HCT116 (cell line): ENCODE results near the gene ORC3. TPM values are rescaled to one million over a fixed set of nuclear protein-coding genes. Genes with fewer than 3 reads are reported as not detected.

Experiments
- ATAC-seq: fragments of 200-7000 bp; cut with Tn5 transposase; 2 replicates; pipeline ENCODE4 v1.9.1; 2020; ENCODE audit warnings: mild to moderate bottlenecking, moderate library complexity
- BruUV-seq: library from RNA; stranded (reverse); fragments of 400-500 nt; replicated peaks from 2 replicates; lab custom pipeline; 2021; lab: Mats Ljungman, UMichigan
- CTCF ChIA-PET: fragments of 300-600 bp; sonication (Branson Sonifier 250); formaldehyde crosslinking; loops from one replicate; lab custom pipeline; 2021; ENCODE audit warnings: antibody characterized with exemption; lab: Charles Lee
- POLR2A ChIA-PET: fragments of 300-600, 350-600 bp; sonication (Branson Sonifier 250); formaldehyde crosslinking; loops from one replicate; lab custom pipeline; 2021; ENCODE audit warnings: antibody characterized with exemption; lab: Charles Lee
- RAD21 ChIA-PET, 2 experiments: fragments of 300-600 bp; sonication (Branson Sonifier 250); formaldehyde crosslinking; loops; one replicate each; lab custom pipeline; 2023; ENCODE audit warnings: low total read pairs in 2 of 2; ENCODE audit not compliant: uncharacterized antibody in 2 of 2, unreplicated experiment in 2 of 2, low non-redundant PET in 1 of 2; lab: Charles Lee
- DNase-seq: peaks from one replicate; pipeline ENCODE4 v3.0.0-alpha.2; 2010; ENCODE audit warnings: low read depth, low spot score
- H2AFZ ChIP-seq: fragments of 200-600 bp; shearing (Covaris generic), sonication (generic); 2 replicates; pipeline ENCODE4 v1.6.1; 2017; ENCODE audit warnings: low read depth, mixed run types, mixed read lengths, antibody characterized with exemption, low read length; ENCODE audit not compliant: poor library complexity, severe bottlenecking
- H3K27ac ChIP-seq: 2 replicates; pipeline ENCODE4 v1.5.1; 2012; ENCODE audit warnings: low read depth, low read length
- H3K27me3 ChIP-seq: fragments of 200-600 bp; sonication (generic); 2 replicates; pipeline ENCODE4 v1.6.1; 2016; ENCODE audit warnings: mixed run types, low read length, mixed read lengths; ENCODE audit not compliant: insufficient read depth
- H3K36me3 ChIP-seq, 2 experiments: fragments of 200-500 bp in 1 of 2; fragments of 200-600 bp in 1 of 2; sonication (Bioruptor generic) in 1 of 2; sonication (generic) in 1 of 2; 2 replicates each; pipeline versions ENCODE4 v1.5.1 to v1.6.1; 2014 to 2016; ENCODE audit warnings: low read length in 2 of 2, inconsistent platforms in 1 of 2, mixed read lengths in 1 of 2, mixed run types in 1 of 2; ENCODE audit not compliant: insufficient read depth in 2 of 2, control insufficient read depth in 1 of 2
- H3K4me1 ChIP-seq, 2 experiments: fragments of 200-600 bp in 1 of 2; sonication (generic) in 1 of 2; 2 replicates each; pipeline versions ENCODE4 v1.5.1 to v1.6.1; 2012 to 2017; ENCODE audit warnings: low read length in 2 of 2, inconsistent platforms in 1 of 2, mild to moderate bottlenecking in 1 of 2, mixed read lengths in 1 of 2, mixed run types in 1 of 2, moderate library complexity in 1 of 2; ENCODE audit not compliant: insufficient read depth in 2 of 2, control insufficient read depth in 1 of 2
- H3K4me2 ChIP-seq: fragments of 200-600 bp; sonication (generic); 2 replicates; pipeline ENCODE4 v1.6.1; 2017; ENCODE audit warnings: mixed run types, low read length, mixed read lengths
- H3K4me3 ChIP-seq, 2 experiments: fragments of 200-600 bp in 1 of 2; sonication (generic) in 1 of 2; replicated peaks in 1 of 2; 2 replicates each; pipeline ENCODE4 v1.5.1; 2011 to 2016; ENCODE audit warnings: low read length in 2 of 2, control low read depth in 1 of 2, low read depth in 1 of 2, mild to moderate bottlenecking in 1 of 2, mixed read lengths in 1 of 2, mixed run types in 1 of 2
- H3K79me2 ChIP-seq: fragments of 200-600 bp; sonication (generic); 2 replicates; pipeline ENCODE4 v1.6.1; 2017; ENCODE audit warnings: mild to moderate bottlenecking, mixed run types, low read length, moderate library complexity, mixed read lengths; ENCODE audit not compliant: insufficient read depth
- H3K9ac ChIP-seq: fragments of 200-600 bp; sonication (generic); 2 replicates; pipeline ENCODE4 v1.6.1; 2016; ENCODE audit warnings: low read length, mixed read lengths
- H3K9me2 ChIP-seq: fragments of 200-600 bp; sonication (generic), shearing (Covaris generic); 2 replicates; pipeline ENCODE4 v1.6.1; 2017; ENCODE audit warnings: mixed run types, mild to moderate bottlenecking, moderate library complexity; ENCODE audit not compliant: insufficient read depth
- H3K9me3 ChIP-seq, 2 experiments: fragments of 200-500 bp in 1 of 2; fragments of 200-600 bp in 1 of 2; sonication (Bioruptor generic) in 1 of 2; sonication (generic) in 1 of 2; 2 replicates each; pipeline ENCODE4 v1.6.1; 2014 to 2017; ENCODE audit warnings: low read length in 2 of 2, mixed read lengths in 2 of 2, inconsistent platforms in 1 of 2, low read depth in 1 of 2, mild to moderate bottlenecking in 1 of 2, mixed run types in 1 of 2, moderate library complexity in 1 of 2; ENCODE audit not compliant: control insufficient read depth in 1 of 2, insufficient read depth in 1 of 2
- H4K20me1 ChIP-seq: fragments of 200-600 bp; sonication (generic), shearing (Covaris generic); 2 replicates; pipeline ENCODE4 v1.6.1; 2017; ENCODE audit warnings: mixed run types, mild to moderate bottlenecking, moderate library complexity; ENCODE audit not compliant: insufficient read depth
- CBX3 ChIP-seq: IDR thresholded peaks from 2 replicates; pipeline ENCODE4 v1.6.1; 2012; ENCODE audit warnings: low read depth
- CEBPB ChIP-seq: IDR thresholded peaks from 2 replicates; pipeline ENCODE4 v1.6.1; 2012; ENCODE audit warnings: low read depth
- CTCF ChIP-seq, 3 experiments: fragments of 200-600 bp in 1 of 3; sonication (generic) in 1 of 3; IDR thresholded peaks in 2 of 3; conservative IDR thresholded peaks in 1 of 3; 2 replicates each; pipeline ENCODE4 v1.5.1; 2012 to 2017; ENCODE audit warnings: low read depth in 2 of 3, low read length in 2 of 3, antibody characterized with exemption in 1 of 3, borderline replicate concordance in 1 of 3, control low read depth in 1 of 3, mild to moderate bottlenecking in 1 of 3, mixed read lengths in 1 of 3, mixed run types in 1 of 3, moderate library complexity in 1 of 3; ENCODE audit not compliant: insufficient read depth in 1 of 3
- EGR1 ChIP-seq: IDR thresholded peaks from 2 replicates; pipeline ENCODE4 v1.6.1; 2012; ENCODE audit warnings: low read depth
- ELF1 ChIP-seq: IDR thresholded peaks from 2 replicates; pipeline ENCODE4 v1.6.1; 2012; ENCODE audit warnings: low read depth, borderline replicate concordance
- EZH2phosphoT487 ChIP-seq: fragments of 200-600 bp; IDR thresholded peaks from 2 replicates; pipeline ENCODE4 v1.6.1; 2018; ENCODE audit warnings: antibody characterized with exemption, borderline replicate concordance
- FOSL1 ChIP-seq: IDR thresholded peaks from 2 replicates; pipeline ENCODE4 v1.6.1; 2012; ENCODE audit warnings: low read depth
- JUND ChIP-seq: IDR thresholded peaks from 2 replicates; pipeline ENCODE4 v1.6.1; 2012
- MAX ChIP-seq: IDR thresholded peaks from 2 replicates; pipeline ENCODE4 v1.6.1; 2012
- POLR2A ChIP-seq: IDR thresholded peaks from 2 replicates; pipeline ENCODE4 v1.7.0; 2011; ENCODE audit warnings: borderline replicate concordance; ENCODE audit not compliant: insufficient read depth, insufficient read length; ENCODE audit errors: extremely low read depth
- POLR2AphosphoS5 ChIP-seq: IDR thresholded peaks from 2 replicates; pipeline ENCODE4 v1.6.1; 2011; ENCODE audit warnings: mild to moderate bottlenecking, low read depth, low read length, moderate library complexity
- RAD21 ChIP-seq: IDR thresholded peaks from 2 replicates; pipeline ENCODE4 v1.6.1; 2012; ENCODE audit warnings: low read depth, mild to moderate bottlenecking
- REST ChIP-seq: IDR thresholded peaks from 2 replicates; pipeline ENCODE4 v1.6.1; 2012; ENCODE audit warnings: low read depth
- SIN3A ChIP-seq: IDR thresholded peaks from 2 replicates; pipeline ENCODE4 v1.6.1; 2012; ENCODE audit warnings: low read depth
- SRF ChIP-seq: IDR thresholded peaks from 2 replicates; pipeline ENCODE4 v1.6.1; 2012; ENCODE audit warnings: low read depth
- TCF7L2 ChIP-seq: IDR thresholded peaks from 2 replicates; pipeline ENCODE4 v1.7.0; 2011; ENCODE audit warnings: borderline replicate concordance, inconsistent platforms; ENCODE audit not compliant: insufficient read depth, insufficient read length; ENCODE audit errors: extremely low read depth
- YY1 ChIP-seq: IDR thresholded peaks from 2 replicates; pipeline ENCODE4 v1.6.1; 2011; ENCODE audit warnings: low read length, low read depth, moderate library complexity, mild to moderate bottlenecking; ENCODE audit not compliant: insufficient replicate concordance; ENCODE audit errors: extremely low read depth
- ZFX ChIP-seq: fragments of 450-650 bp; IDR thresholded peaks from 2 replicates; pipeline ENCODE4 v1.6.1; 2017
- intact Hi-C: fragments of 100-400 bp; cut with micrococcal nuclease; formaldehyde crosslinking; loops from 2 replicates; pipeline ENCODE4 v1.10.0; 2022
- total RNA-seq: library from RNA; stranded (reverse); gene quantifications from one replicate; pipeline ENCODE4 v1.2.1, GENCODE V29; 2021; ENCODE audit not compliant: unreplicated experiment
- TF ChIP-seq, protein P1 (sequence below): IDR thresholded peaks from 2 replicates; pipeline ENCODE4 v1.6.1; 2012

Gene ORC3
- total RNA-seq, 1 experiment from 2014 or later, result 34.2 TPM

- TF ChIP-seq REST, result no peak
- no peak for TF ChIP-seq ELF1
- TF ChIP-seq TCF7L2, result no peak
These were observed 71.6 kb downstream of the ORC3 start (continued) for GRCh38 chr6:87661503-87661902.

DNA sequence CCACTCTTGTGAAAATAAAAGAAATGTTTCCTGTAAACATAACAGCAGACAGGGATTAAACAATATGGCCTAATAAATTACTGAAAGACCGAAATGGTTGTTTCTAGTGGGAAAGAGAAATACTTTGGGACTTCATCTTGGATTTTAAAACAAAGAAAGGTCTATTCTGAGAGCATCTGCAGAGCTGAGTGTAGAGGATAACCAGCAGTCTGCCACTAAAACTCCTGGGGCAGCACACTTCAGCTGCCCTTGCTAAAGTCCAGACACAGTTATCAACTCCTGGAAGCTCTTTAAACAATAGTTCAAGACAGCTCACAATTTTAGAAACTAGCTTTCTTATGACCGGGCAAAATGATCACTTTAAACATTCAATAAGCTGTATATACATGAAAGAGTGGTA, 73.5 kb downstream of the ORC3 start:
- ChIA-PET RAD21 (no interaction called here), POLR2A (no interaction called here), CTCF (no interaction called here)
- Histone ChIP-seq H2AFZ (no peak overlapping the region), H3K79me2 (no peaks in the 10 kb centered on the region), H3K4me1 (peaks cover 0 to 7% of the 10 kb centered on the region in 2 experiments; a peak in 2 of 4 replicates), H3K4me2 (no peak overlapping the region), H3K9me2 (no peaks in the 10 kb centered on the region), H3K27me3 (no peaks in the 10 kb centered on the region), H3K9ac (no peak overlapping the region), H3K9me3 (no peaks in the 10 kb centered on the region), H4K20me1 (no peaks in the 10 kb centered on the region), H3K27ac (no peak overlapping the region), H3K36me3 (no peaks in the 10 kb centered on the region; a peak in 1 of 4 replicates), H3K4me3 (no peak overlapping the region)
- DNase-seq (no peak), ATAC-seq (no peak)
- BruUV-seq, result no TSS peak
- intact Hi-C loops, result no loop called here
- TF ChIP-seq TCF7L2 (no peak), ELF1 (no peak), EGR1 (no peak), ZFX (no peak), MAX (no peak), CEBPB (no peak), POLR2AphosphoS5 (no peak), RAD21 (no peak), YY1 (no peak), CBX3 (no peak), JUND (no peak), POLR2A (no peak), SRF (no peak), SIN3A (no peak), FOSL1 (no peak), CTCF (IDR thresholded peaks at IDR 0.05 in 2 of 3, conservative IDR thresholded peaks at IDR 0.05 in 1 of 3; ENCODE audit: borderline replicate concordance in 1 of 3, insufficient read depth in 1 of 3, low read depth in 2 of 3, low read length in 2 of 3) (no peak), EZH2phosphoT487 (no peak)
- TF ChIP-seq, protein P1, sequence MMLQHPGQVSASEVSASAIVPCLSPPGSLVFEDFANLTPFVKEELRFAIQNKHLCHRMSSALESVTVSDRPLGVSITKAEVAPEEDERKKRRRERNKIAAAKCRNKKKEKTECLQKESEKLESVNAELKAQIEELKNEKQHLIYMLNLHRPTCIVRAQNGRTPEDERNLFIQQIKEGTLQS, result no peak
